RKO (cell line): ENCODE results near the gene NR1H4.
"Not testable (repeated sequence)": the region's sequence is repeated elsewhere in the genome, so short reads cannot be mapped to it uniquely, and the experiment has no call there.

ENCODE experiments used
- DNase-seq: peaks from one replicate; pipeline ENCODE4 v3.0.0-alpha.2; 2016; ENCODE audit warnings: low spot score

NR1H4 gene

GRCh38 chr12:100518376-100518775, 44.7 kb downstream of the NR1H4 start:
- DNase-seq = no peak

- no peak for DNase-seq
These were observed 46.5 kb downstream of the NR1H4 start for GRCh38 chr12:100520048-100520769.

GRCh38 chr12:100521958-100522357, 48.3 kb downstream of the NR1H4 start:
- no peak for DNase-seq

GRCh38 chr12:100528034-100528433, 54.4 kb downstream of the NR1H4 start:
- DNase-seq = no peak

DNA sequence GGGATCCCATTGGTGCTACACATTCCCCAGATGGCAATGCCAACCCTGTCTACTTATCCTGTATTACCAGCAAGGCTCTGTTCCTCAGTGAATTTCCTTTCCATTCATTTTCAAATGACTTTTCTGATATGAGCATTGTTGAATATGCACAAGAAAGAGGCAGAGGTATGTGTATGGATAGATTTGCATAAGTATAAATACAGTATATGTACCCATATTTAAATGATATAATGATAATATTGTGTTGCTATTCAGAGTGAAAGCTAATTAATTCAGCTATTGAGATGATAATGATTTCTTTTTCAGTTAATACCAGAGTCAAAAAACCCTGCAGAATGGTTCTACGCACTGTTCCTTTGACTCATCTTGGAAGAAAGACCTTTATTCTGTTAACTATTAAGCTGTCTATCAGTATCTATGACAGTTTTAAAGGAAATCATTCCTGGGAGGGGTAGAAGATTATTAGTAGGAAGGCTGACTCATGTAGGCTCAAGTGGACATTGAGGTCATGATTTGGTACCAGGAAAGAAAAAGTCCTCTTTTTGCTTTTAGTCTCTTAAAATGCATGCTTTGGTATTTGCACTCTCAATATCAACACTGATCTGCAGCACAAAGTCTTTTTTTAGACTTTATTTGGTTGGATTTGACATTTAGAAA, 54.9 kb downstream of the NR1H4 start:
- no peak for DNase-seq

DNA sequence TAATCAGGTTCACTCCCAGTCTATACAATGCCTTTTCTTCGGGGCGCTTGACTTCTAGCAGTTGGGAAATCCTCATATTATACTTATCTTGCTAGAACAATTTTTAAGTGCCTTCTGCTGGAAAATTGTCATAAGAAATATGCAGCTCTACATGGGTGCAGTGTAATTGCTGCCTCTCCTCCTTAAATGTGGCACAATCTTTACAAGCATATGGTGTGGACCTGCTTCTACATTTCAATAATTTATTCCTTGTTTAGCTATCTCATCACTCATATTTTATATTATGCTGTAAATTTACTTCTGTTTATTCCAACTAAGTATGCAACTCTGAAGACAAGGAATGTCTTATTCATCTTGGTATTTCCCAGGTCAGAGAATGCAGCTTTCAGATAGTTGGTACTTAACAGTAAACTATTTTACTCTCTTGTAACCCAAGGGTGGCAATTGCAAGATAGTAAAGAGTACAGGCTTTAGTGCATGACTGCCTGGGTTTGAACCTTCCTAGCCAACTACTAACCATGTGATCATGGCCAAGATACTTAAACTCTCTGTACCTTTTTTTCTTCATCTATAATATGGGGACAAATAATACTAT, 56.2 kb downstream of the NR1H4 start:
- DNase-seq = no peak

DNA sequence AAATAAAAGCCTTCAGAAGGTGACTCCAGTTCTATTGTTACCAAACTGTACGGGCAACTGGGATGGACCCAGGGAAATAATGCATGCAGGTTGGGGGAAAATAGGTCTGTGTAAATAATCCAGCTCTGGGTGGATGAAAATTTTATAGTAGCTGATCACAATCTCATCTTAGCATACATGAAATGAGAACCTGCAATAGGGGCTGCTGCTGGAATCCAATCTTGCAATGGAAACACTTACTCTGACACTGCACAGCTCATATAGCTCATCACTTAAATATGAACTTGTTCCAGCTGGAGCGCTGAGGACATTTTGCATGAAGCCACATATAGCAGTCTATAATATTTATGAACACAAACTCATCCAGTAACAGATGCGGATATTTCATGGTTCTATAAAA, 59.7 kb downstream of the NR1H4 start:
- DNase-seq = no peak

DNA sequence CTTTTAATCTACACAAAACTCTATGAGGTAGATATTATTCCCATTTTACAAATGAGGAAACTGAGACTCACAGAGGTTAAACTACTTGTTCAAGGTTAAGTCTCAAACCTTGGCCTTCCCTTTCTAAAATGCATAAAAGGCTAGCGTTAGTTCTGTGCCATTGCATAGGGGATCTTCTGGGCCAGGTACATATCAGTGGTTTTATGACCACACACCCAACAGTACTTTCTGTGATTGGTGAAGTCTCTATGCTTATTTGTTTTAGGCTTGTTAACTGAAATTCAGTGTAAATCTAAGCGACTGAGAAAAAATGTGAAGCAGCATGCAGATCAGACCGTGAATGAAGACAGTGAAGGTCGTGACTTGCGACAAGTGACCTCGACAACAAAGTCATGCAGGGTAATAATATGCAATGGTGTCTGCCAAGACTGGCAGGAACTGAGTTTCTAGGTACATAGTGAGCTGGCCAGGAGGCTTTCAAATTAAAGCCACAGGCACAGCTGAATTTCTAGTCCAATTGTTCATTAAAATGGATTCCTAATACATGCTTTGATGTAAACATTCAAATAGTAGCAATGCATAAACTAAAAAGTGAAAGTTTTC, 61.1 kb downstream of the NR1H4 start:
- no peak for DNase-seq

DNA sequence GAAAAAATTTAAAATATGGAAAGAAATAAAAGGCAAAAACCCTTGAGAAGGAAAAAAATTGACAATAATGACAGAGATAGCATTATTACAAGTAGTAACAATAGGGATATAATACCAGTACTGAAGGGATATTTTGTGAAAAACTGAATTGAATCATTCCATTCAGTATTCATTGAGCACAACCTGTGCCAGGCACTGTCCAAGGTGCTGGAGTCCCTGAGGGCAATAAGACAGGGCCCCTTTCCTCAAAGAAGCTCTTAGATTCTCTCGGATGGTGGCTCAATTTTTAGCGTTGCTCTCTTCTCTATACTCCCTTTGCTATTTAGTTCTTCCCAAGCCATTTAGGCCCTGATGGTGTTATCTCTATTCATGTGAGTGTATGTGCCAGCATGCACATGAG, 65.5 kb downstream of the NR1H4 start:
- peak; percentile 51 for DNase-seq

- DNase-seq = no peak
These were observed 70.5 kb downstream of the NR1H4 start for GRCh38 chr12:100544165-100544564.

GRCh38 chr12:100545092-100545491, 71.4 kb downstream of the NR1H4 start:
- DNase-seq = no peak

- no peak for DNase-seq
These were observed 80.3 kb downstream of the NR1H4 start for GRCh38 chr12:100553936-100554335.

DNA sequence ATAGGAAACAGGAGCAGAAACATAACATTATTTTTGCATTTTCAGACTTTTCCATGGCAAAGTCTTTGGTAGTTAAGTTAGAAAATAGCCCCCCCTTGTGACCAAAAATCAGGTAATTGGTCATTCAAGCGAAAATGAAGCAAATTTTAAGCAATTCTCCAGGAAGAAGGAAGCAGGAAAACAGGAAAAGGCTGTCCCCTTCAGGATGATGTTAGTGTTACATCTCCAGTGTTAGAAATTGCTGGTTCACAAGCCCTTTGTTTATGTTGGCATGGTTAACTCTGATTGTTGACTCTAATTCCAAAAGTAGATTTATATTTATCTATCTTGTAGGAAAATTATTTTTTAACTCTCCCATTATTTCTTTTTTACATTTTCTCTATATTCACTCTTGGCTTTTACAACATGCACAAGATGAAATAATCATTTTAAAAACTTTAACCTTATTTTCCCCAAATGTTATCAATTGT, 81.0 kb downstream of the NR1H4 start:
- DNase-seq = peak; percentile 90

GRCh38 chr12:100555722-100556121, 82.1 kb downstream of the NR1H4 start:
- DNase-seq = no peak

DNA sequence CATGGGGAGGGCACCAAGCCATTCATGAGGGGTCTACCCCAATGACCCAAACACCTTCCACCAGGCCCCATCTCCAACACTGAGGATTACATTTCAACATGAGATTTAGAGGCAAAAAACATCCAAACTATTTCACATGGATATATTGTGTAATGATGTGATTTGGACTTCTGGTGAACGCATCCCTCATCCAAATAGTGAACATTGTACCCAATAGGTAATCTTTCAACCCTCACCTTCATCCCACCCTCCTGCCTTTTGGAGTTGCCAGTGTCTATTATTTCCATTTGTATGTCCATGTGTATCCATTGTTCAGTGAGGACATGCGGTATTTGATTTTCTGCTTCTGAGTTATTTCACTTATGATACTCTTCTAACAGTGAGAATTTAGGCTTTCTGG, 83.7 kb downstream of the NR1H4 start:
- no peak for DNase-seq

DNA sequence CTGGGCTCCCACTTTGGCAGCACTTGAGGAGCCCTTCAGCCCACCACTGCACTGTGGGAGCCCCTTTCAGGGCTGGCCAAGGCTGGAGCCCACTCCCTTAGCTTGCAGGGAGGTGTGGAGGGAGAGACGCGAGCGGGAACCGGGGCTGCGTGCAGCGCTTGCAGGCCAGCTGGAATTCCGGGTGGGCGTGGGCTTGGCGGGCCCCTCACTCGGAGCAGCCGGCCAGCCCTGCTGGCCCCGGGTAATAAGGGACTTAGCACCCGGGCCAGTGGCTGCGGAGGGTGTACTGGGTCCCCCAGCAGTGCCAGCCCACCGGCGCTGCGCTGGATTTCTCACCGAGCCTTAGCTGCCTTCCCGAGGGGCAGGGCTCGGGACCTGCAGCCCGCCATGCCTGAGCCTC, 85.6 kb downstream of the NR1H4 start:
- DNase-seq = not testable (repeated sequence)

DNA sequence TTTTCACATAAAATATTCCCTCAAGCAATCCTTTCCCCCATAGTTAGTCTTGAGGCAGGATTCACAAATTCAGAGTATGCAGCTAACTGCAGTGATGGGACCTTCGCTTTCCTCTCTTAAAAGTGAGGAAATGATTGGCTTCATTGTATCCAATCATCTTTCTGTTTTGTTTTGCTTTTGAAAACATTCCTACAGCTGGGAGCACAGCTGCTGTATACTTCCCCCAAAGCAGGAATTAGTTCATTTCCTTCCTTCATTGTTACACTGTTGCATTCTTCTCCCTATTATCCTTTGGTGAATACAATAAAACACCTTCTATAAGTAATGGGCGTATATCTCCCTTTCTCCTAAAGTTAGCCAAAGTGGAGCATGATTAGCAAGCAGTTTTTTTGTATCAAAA, 90.4 kb downstream of the NR1H4 start:
- no peak for DNase-seq

DNA sequence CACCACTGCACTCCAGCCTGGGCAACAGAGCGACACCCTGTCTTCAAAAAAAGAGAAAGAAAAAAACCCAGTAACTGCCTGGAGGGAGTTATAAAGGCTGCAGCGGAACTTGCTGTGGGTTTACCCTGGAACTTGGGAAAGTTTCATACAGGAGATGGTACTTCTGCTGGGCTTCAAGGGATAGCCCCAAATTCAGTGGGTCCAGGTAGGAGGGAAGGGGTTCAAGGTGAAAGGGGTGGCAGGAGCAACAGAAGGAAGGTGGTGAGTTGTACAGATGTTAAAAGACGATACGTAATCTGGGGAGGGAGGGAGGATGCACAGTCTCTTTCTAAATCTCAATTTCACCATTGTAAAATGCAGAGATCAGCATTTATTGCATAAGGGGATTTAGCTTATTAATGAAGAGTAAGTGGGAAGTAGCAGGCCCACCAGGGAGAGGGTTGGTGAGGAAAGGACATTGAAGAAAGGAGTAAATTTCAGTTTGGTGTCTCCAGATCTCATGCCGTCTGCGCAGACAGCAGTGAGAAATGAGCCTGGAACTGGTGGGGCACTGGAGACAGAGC, 91.3 kb downstream of the NR1H4 start:
- no peak for DNase-seq

DNA sequence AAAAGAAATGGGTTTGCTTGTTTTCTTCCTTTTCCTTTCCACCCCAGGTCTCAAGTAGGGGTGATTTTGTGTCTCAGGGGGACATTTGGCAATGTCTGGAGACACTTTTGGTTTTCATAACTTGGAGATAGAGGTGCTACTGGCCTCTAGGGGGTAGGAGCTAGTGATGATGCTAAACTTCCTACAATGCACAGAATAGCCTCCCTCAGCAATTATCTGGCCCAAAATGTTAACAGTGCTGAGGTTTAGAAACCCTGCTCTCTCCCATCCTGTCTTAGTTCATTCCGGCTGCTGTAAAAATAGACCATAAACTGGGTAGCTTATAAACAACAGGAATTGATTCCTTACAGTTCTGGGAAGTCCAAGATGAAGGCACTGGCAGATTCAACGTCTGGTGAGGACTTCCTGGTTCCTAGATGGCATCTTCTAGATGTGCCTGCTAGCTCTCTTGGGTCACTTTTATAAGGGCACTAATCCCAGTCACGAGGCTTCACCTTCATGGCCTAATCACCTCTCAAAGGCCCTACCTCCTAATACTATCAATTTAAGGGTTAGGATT, 92.4 kb downstream of the NR1H4 start:
- no peak for DNase-seq

DNA sequence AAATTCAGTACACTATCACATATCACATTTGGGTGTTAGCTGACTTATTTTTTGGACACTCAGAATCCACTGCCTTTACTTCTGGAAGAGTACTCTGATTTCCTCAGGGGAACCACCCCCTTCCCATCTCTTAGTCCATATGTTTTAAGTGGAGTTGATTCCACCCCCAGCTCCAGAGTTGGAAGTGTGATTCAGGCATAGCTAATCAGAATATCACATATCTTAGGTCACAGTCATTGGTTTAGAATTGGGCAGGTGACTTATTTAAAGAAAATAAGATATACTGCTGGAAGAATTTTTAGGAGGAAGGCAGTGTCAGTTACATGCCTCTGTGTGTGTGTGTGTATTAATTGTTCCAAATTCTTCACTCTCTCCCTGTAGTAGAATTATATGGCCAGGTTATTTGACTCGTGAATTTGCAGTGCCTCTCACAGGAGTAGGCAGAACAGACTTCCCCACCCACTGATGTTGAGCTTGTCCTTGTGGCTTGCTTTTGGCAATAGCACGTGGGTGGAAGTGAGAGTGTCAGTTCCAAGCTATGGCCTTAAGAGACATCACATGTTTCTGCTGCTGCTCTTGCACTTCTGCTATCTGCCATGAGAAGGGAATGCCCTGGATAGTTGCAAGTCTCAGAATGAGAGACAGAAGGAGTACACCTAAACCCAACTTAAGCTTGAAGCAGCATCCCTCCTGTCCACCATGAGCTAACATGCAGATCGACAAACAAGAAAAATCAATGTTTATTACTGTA, 93.4 kb downstream of the NR1H4 start:
- no peak for DNase-seq

DNA sequence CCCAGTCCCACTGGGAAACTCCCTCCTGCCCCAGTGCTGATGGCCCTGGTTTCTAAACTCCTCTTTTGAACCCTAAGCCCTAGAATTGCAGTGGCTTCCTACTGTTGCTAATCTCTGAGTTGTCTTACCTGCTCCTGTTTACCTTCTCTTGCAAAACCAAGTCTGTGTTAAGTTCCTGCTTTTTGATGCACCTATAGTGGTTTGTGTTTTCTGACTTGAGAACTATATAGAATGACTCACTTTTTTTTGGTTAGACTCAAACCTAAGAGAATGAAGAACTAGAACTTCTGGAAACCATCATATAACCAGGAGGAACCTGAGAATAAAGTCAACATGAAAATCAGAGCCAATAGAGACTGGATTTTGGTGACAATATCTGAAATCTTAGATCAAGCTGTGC, 94.3 kb downstream of the NR1H4 start:
- DNase-seq = no peak

DNA sequence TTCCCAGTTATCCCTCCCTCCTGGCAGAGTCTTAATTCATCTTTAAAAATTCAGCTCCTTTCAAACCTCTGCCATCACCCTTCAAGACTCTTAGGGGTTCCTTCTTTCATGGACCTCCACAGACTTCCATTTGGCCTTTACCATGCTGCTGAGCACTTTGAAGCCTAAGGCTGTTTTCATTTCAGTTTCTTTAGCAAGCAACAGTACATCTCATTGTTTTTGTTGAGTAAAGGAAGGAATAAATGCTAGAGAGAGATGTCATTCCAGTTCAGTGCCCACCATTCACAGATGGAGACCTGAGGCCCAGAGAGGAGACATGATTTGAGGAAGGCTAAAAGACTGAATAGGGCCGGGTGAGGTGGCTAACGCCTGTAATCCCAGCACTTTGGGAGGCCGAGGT, 98.5 kb downstream of the NR1H4 start:
- no peak for DNase-seq
